GM18861 (cell line): Measurements from ENCODE around the gene CYB5D1.

Source experiments
- ATAC-seq: cut with Tn5 transposase; IDR thresholded peaks from one replicate; pipeline ENCODE4 v1.9.1; 2021; ENCODE audit not compliant: unreplicated experiment

CYB5D1 gene

GRCh38 chr17:7844292-7845154, 13.3 kb upstream of the CYB5D1 start:
- ATAC-seq = peak; percentile 47

- no peak for ATAC-seq
These were observed 12.3 kb upstream of the CYB5D1 start for GRCh38 chr17:7845359-7846062.

- ATAC-seq = no peak
These were observed 11.6 kb upstream of the CYB5D1 start for GRCh38 chr17:7846063-7846735.

- ATAC-seq = no peak
These were observed 10.8 kb upstream of the CYB5D1 start for GRCh38 chr17:7846765-7847661.

GRCh38 chr17:7848131-7848579, 9.6 kb upstream of the CYB5D1 start:
- no peak for ATAC-seq

GRCh38 chr17:7848739-7849129, 9.1 kb upstream of the CYB5D1 start:
- ATAC-seq = no peak

GRCh38 chr17:7849130-7849750, 8.6 kb upstream of the CYB5D1 start:
- ATAC-seq = no peak

- ATAC-seq = no peak
These were observed 7.9 kb upstream of the CYB5D1 start for GRCh38 chr17:7849751-7850504.

GRCh38 chr17:7850701-7851437, 6.9 kb upstream of the CYB5D1 start:
- ATAC-seq = no peak

- ATAC-seq = peak; percentile 62
These were observed 6.2 kb upstream of the CYB5D1 start for GRCh38 chr17:7851438-7852261.

GRCh38 chr17:7852262-7852670, 5.5 kb upstream of the CYB5D1 start:
- ATAC-seq = no peak

GRCh38 chr17:7852919-7853690, 4.7 kb upstream of the CYB5D1 start:
- no peak for ATAC-seq

- no peak for ATAC-seq
These were observed 4.1 kb upstream of the CYB5D1 start for GRCh38 chr17:7853691-7854038.

GRCh38 chr17:7854078-7854777, 3.6 kb upstream of the CYB5D1 start:
- ATAC-seq = no peak

GRCh38 chr17:7854851-7855659, 2.7 kb upstream of the CYB5D1 start, which contains the start of gene TMEM88:
Gene TMEM88 (plus strand): TSS chr17:7855066. CDS start chr17:7855075, 9 bp downstream.
- ATAC-seq = no peak

GRCh38 chr17:7855660-7856010, 2.2 kb upstream of the CYB5D1 start:
- no peak for ATAC-seq
